Heart left ventricle (tissue), 13 donors: ENCODE measurements around the gene KCNJ13.
A peak's percentile ranks its signal among the peaks of the same experiment; 100 is the strongest.

Source experiments
- CTCF ChIP-seq, 12 donors: fragments of 200-600 bp; sonication (generic) in 4 of 12; IDR thresholded peaks; one replicate each; pipeline versions ENCODE4 v1.5.0 to v1.8.0; 2018 to 2022; ENCODE audit warnings: antibody characterized with exemption in 12 of 12, mild to moderate bottlenecking in 5 of 12
- POLR2A ChIP-seq, 2 donors: fragments of 450-650 bp; IDR thresholded peaks; one replicate each; pipeline ENCODE4 v1.6.1; 2017; ENCODE audit warnings: antibody characterized with exemption in 2 of 2, mild to moderate bottlenecking in 2 of 2, moderate library complexity in 2 of 2
- donor health status: ischemic (EF 13 %, LVEDD 7.1; RV severe dilation, severe dysfunction).
- donor health status: DM: no; HTN: yes; CAD: no.
- donor health status: DM: no; HTN: no; CAD: no.
- donor health status: ischemic (EF 25% LVEDD 6.9; RV normal size, moderate dysfunction).
- donor health status: ischemic (EF 25% LVEDD 5.7; RV mildly dilated, moderate dysfunction).
- donor health status: ischemic (EF 35%, LVEDD 5.7; RV mildly dilated, moderate dysfunction).
- donor health status: nonischemic (EF 11% LVEDD 7.7; RV severe dilation, severe dysfunction).
- donor health status: DM: yes; HTN: yes; CAD: no.
- donor health status: PGD.
- donor health status: ischemic (EF 29% LVEDD 5.4; RV normal size, mild dysfunction).
- donor health status: nonischemic (EF 23%, LVEDD 6.1; RV moderate dilation, normal function).

- peak in 10 of 12 donors; percentile 15 to 51 (median 38) for TF ChIP-seq CTCF (IDR thresholded peaks at IDR 0.05)
- TF ChIP-seq POLR2A (IDR thresholded peaks at IDR 0.05), result no peak
Observed at GRCh38 chr2:232761301-232761907, 15.0 kb downstream of the KCNJ13 start.
